Activated CD8-positive, alpha-beta memory T cell treated with anti-CD3 and anti-CD28 coated beads for 48 hours (primary cell): ENCODE results near the gene EPG5.
"Not testable (repeated sequence)": the region's sequence is repeated elsewhere in the genome, so short reads cannot be mapped to it uniquely, and the experiment has no call there.

Experiments used
- DNase-seq, 3 experiments: peaks; one replicate each; pipeline ENCODE4 v3.0.0-alpha.2; 2020; ENCODE audit warnings: low read depth in 2 of 3, low spot score in 2 of 3

EPG5 gene, protein sequence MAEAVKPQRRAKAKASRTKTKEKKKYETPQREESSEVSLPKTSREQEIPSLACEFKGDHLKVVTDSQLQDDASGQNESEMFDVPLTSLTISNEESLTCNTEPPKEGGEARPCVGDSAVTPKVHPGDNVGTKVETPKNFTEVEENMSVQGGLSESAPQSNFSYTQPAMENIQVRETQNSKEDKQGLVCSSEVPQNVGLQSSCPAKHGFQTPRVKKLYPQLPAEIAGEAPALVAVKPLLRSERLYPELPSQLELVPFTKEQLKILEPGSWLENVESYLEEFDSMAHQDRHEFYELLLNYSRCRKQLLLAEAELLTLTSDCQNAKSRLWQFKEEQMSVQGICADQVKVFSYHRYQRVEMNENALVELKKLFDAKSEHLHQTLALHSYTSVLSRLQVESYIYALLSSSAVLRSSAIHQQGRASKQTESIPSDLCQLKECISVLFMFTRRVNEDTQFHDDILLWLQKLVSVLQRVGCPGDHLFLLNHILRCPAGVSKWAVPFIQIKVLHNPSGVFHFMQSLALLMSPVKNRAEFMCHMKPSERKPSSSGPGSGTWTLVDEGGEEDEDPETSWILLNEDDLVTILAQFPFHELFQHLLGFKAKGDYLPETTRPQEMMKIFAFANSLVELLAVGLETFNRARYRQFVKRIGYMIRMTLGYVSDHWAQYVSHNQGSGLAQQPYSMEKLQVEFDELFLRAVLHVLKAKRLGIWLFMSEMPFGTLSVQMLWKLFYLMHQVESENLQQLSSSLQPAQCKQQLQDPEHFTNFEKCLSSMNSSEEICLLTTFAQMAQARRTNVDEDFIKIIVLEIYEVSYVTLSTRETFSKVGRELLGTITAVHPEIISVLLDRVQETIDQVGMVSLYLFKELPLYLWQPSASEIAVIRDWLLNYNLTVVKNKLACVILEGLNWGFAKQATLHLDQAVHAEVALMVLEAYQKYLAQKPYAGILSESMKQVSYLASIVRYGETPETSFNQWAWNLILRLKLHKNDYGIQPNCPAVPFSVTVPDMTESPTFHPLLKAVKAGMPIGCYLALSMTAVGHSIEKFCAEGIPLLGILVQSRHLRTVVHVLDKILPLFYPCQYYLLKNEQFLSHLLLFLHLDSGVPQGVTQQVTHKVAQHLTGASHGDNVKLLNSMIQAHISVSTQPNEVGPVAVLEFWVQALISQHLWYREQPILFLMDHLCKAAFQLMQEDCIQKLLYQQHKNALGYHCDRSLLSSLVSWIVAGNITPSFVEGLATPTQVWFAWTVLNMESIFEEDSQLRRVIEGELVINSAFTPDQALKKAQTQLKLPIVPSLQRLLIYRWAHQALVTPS (N-terminal part only)

DNA sequence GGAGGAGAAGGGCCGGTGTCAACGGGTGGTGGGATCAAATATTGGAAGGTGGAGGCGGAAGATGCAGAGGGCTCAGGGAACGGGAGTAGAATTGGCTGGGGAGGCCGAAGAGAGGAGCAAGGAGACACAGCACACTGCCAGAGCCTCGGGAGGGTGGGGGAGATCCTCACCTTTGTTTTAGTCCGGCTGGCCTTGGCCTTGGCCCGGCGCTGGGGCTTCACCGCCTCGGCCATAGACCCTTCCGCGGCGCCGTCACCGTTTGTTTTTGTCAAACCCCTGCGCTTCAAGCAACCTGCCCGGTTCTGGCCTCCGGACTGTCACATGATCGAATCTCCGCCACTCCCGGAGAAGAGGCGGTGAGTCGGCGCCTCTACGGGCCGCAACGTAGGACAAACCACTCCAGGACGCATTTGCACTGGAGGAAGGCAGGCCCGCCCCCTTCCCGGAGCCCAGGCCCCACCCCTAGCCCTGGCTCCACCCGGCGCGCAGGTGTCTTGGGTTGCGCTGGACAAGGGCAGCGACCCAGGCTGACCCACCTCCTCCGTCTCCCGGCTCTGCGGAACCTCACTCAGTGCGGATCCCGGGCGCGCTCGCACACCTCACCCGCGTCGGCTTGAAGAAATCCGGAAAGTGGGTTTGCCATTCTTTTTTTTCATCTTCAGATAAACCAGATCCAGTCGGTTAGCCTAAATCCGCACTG is at the start of gene EPG5:
TSS of gene EPG5 (minus strand) at position 323 of the 700 bp plus-strand sequence. CDS start at position 233, 90 bp downstream.
- peak; percentile 58 to 83 (median 70) for DNase-seq

DNA sequence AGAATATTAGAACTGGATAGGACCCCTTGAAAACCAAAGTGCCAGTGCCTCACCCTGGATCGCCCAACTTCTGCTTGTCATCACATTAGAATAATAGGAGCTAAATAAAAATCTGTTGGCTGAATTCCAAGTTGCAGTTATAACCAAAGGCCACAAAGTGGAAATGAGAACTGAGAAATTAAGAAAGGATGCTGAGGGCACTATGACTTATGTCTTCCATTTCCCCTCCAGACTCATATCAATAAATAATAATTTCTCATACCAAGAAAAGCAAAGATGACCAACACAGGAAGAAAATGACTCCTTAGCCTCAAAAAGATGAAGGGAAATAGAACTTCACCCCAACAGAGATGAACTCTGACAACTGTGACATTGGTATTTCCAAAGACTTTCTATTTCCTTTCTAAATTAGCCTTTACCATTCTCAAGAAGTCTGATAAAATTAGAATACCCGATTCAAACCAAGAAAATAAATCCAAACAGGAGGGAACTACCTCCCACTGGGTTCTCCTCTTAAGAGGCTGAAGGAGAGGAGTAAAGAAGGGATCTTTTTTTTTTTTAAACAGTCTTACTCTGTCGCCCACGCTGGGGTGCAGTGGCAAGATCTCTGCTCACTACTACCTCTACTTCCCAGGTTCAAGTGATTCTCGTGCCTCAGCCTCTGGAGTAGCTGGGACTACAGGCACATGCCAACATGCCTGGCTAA is 46.5 kb upstream of the EPG5 start:
- no peak for DNase-seq

GRCh38 chr18:46010676-46011075 is 43.5 kb upstream of the EPG5 start:
- DNase-seq: no peak

GRCh38 chr18:46010050-46010449 is 42.9 kb upstream of the EPG5 start:
- no peak for DNase-seq

GRCh38 chr18:46009125-46009840 is 42.2 kb upstream of the EPG5 start:
- no peak for DNase-seq

DNA sequence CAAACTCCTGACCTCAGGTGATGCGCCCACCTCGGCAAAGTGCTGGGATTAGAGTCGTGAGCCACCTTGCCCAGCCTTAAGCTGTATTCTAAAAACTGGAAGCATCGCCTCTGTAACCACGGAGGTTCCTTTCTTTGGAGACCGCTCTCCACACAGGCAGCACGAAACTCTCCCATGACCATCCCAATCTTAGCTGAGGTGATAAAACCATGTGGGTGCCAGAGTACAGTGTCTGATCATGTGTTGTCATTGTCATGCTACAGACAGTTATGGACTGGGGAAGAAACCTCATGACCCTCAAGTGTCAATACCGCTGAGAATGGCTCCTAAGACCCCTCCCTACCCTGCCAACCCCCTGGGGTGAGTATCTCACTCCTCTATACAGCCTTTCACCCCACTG is 41.4 kb upstream of the EPG5 start:
- DNase-seq: no peak

DNA sequence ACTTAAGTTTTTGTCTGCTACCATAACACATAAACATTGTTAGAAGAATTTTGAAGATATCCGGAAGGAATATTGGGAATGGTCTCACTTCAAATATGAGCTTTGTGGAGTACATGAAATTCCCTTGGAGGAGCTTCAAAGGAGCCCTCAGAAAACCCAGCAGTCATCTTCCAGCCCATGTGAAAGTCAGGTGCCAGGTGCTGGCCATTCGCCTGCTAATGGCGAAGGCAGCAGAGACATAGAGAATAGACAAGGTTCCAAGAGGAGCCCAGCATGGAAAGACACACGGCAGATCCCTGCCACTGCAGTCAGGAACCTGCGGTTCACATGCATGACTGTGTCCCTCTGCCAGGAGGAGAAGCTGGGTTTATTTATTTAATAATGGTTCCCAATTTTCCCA is 40.0 kb upstream of the EPG5 start:
- no peak for DNase-seq

DNA sequence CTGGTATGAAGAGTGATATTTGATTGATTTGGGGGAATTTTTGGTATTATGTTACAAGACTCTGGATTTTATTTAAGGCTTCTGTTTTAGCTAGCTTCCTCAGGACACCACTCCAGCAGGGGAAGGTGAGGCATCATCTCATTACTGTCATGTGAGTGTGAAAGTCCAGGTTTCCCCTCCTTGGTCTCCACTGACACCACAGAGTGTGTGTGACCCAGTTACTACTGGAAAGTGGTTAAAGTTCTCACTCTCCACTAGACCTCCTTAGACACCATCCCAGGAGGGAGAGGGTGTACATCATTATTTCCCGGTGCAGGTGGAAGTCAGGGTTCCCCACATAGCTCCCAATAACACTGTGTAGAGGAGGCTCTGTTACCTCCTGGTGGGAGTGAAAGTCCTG is 35.8 kb upstream of the EPG5 start:
- no peak for DNase-seq

- no peak for DNase-seq
Measured at GRCh38 chr18:46001892-46002291, 34.8 kb upstream of the EPG5 start.

GRCh38 chr18:46001074-46001473 is 33.9 kb upstream of the EPG5 start:
- no peak for DNase-seq

DNA sequence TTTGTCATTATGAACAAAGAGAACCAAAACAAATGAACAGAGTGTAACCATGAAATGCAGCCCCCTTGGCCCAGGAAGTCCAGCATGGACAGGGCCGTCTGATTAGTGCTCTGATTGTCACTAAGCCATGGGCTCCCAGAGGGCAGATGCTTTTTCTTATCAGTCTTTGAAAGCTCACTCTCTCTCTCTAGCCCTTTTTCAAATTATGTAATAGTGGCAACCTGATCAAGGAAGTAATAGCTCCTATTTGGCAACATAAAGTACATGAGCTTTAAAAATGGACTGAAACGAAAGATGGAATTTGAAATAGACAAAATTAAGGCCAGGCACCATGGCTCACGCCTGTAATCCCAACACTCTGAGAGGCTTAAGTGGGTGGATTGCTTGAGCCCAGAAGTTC is 32.4 kb upstream of the EPG5 start:
- DNase-seq: no peak

GRCh38 chr18:45998244-45998643 is 31.1 kb upstream of the EPG5 start:
- no peak for DNase-seq

GRCh38 chr18:45997700-45998151 is 30.6 kb upstream of the EPG5 start:
- DNase-seq: peak in 1 of 3 experiments; percentile 13

GRCh38 chr18:45995461-45995860 is 28.3 kb upstream of the EPG5 start:
- no peak for DNase-seq

DNA sequence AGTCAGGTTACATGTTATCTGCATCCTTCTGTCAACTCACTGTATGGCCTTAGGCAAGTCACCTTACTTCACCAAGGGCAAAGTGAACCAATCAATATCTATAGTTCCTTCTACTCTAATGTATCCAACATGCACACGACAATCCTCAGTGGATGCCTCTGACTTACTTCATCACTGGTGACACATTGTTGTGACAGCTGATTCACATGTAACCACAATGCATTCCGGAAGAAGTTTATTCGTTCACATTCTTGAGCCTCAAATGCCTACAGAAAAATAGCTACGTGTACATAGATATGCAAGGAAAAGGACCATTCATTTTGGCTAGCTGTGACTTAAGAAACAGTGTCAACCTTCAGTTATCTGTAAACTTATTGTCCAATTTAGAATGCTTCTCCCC is 26.3 kb upstream of the EPG5 start:
- DNase-seq: no peak

- DNase-seq: not testable (repeated sequence)
Measured at GRCh38 chr18:45992527-45992926, 25.4 kb upstream of the EPG5 start.

- no peak for DNase-seq
Measured at GRCh38 chr18:45991788-45992187, 24.7 kb upstream of the EPG5 start.

- DNase-seq: no peak
Measured at GRCh38 chr18:45984546-45985235, 17.6 kb upstream of the EPG5 start.

DNA sequence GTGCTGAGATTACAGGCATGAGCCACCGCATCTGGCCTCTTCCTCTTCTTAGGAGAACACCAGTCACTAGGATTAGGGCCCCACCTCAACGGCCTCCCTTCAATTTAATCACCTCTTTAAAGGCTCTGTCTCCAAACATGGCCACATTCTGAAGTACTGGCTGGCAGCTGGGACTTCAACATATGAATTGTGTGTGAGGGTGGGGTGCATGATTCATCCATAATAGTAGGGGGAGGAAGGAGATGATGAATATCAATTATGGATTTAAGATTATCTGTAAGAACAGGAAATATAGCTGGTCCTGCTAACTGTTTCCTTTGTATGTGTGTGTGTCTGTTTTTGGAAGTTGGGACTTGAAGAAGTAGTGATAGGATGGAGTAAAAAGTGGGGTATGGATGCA is 14.7 kb upstream of the EPG5 start:
- DNase-seq: no peak
